Calu3 (cell line): ENCODE results near the gene TUBA4A. TPM values are rescaled to one million over a fixed set of nuclear protein-coding genes. Genes with fewer than 3 reads are reported as not detected.
"Not testable (repeated sequence)": the region's sequence is repeated elsewhere in the genome, so short reads cannot be mapped to it uniquely, and the experiment has no call there.

Source experiments
- BruUV-seq: library from RNA; stranded (reverse); fragments of 400-500 nt; replicated peaks from 2 replicates; lab custom pipeline; 2021; lab: Mats Ljungman, UMichigan
- CTCF ChIA-PET: fragments of 300-600 bp; sonication (Branson Sonifier 250); formaldehyde crosslinking; loops from one replicate; lab custom pipeline; 2022; ENCODE audit warnings: antibody characterized with exemption; lab: Charles Lee
- DNase-seq: peaks from one replicate; pipeline ENCODE4 v3.0.0; 2022
- H3K27ac Mint-ChIP-seq: one replicate; pipeline ENCODE4 v1.8.0; 2022; ENCODE audit warnings: mixed read lengths; ENCODE audit not compliant: unreplicated experiment
- H3K27me3 Mint-ChIP-seq: one replicate; pipeline ENCODE4 v1.8.0; 2022; ENCODE audit warnings: mixed read lengths; ENCODE audit not compliant: unreplicated experiment
- H3K36me3 Mint-ChIP-seq: one replicate; pipeline ENCODE4 v1.8.0; 2022; ENCODE audit warnings: mild to moderate bottlenecking, moderate library complexity, mixed read lengths; ENCODE audit not compliant: insufficient read depth, unreplicated experiment
- H3K4me1 Mint-ChIP-seq: one replicate; pipeline ENCODE4 v1.8.0; 2022; ENCODE audit warnings: mild to moderate bottlenecking, low read depth, mixed read lengths; ENCODE audit not compliant: unreplicated experiment
- H3K4me3 Mint-ChIP-seq: one replicate; pipeline ENCODE4 v1.8.0; 2022; ENCODE audit warnings: mild to moderate bottlenecking, low read depth, moderate library complexity, mixed read lengths; ENCODE audit not compliant: unreplicated experiment
- H3K9me3 Mint-ChIP-seq: one replicate; pipeline ENCODE4 v1.8.0; 2022; ENCODE audit warnings: low read depth, mixed read lengths; ENCODE audit not compliant: unreplicated experiment
- CTCF ChIP-seq: fragments of 200-600 bp; IDR thresholded peaks from one replicate; pipeline ENCODE4 v1.8.0; 2022; ENCODE audit warnings: antibody characterized with exemption; ENCODE audit not compliant: unreplicated experiment
- intact Hi-C: fragments of 100-400 bp; cut with micrococcal nuclease; formaldehyde crosslinking; loops from one replicate; pipeline ENCODE4 v1.10.0; 2022; ENCODE audit not compliant: unreplicated experiment
- total RNA-seq: library from RNA; stranded (reverse); gene quantifications from 2 replicates; pipeline ENCODE4 v1.2.3, GENCODE V29; 2022

The TUBA4A gene
- total RNA-seq, 1 experiment from 2014 or later: 97.9 TPM

- BruUV-seq: no TSS peak
- TF ChIP-seq CTCF: no peak
- Mint-ChIP-seq H3K27me3 (peaks cover 36% of the 10 kb centered on the region), H3K4me1 (no peaks in the 10 kb centered on the region), H3K9me3 (no peaks in the 10 kb centered on the region), H3K27ac (no peak overlapping the region), H3K4me3 (no peak overlapping the region), H3K36me3 (peaks cover 7% of the 10 kb centered on the region)
- intact Hi-C loops: no loop called here
- DNase-seq: no peak
- CTCF ChIA-PET: no interaction called here
Measured at GRCh38 chr2:219261024-219261855, 7.5 kb upstream of the TUBA4A start.

- peaks cover 16% of the 10 kb centered on the region for H3K36me3 Mint-ChIP-seq
- H3K27me3 Mint-ChIP-seq: peaks cover 36% of the 10 kb centered on the region
- H3K9me3 Mint-ChIP-seq, BruUV-seq, H3K4me3 Mint-ChIP-seq, intact Hi-C loops, H3K4me1 Mint-ChIP-seq, H3K27ac Mint-ChIP-seq, DNase-seq: not testable (repeated sequence)
- CTCF ChIA-PET: interaction anchor here (0.9 kb wide), 1 partner anchor 20 kb away, joined by 4 read pairs; the partner anchor contains the start of gene DNAJB2
Measured at GRCh38 chr2:219258942-219259341, 5.2 kb upstream of the TUBA4A start.

GRCh38 chr2:219254590-219255201 is 978 bp upstream of the TUBA4A start:
- H3K27ac Mint-ChIP-seq: no peak overlapping the region
- CTCF ChIA-PET: interaction anchor here (0.8 to 3.2 kb wide), 5 partner anchors 23 to 78 kb away, joined by 3 to 10 read pairs (median 3); partner anchors contain the start of genes CNPPD1 and ZFAND2B
- no peaks in the 10 kb centered on the region for H3K9me3 Mint-ChIP-seq
- DNase-seq: no peak
- H3K4me3 Mint-ChIP-seq: peak overlapping the region; percentile 95
- BruUV-seq: no TSS peak
- intact Hi-C loops: loop anchor here (5.0 kb wide), 1 partner anchor 43 kb away; no protein-coding TSS in a partner anchor
- peaks cover 47% of the 10 kb centered on the region for H3K36me3 Mint-ChIP-seq
- peaks cover 38% of the 10 kb centered on the region for H3K4me1 Mint-ChIP-seq
- no peak for TF ChIP-seq CTCF
- peaks cover 8% of the 10 kb centered on the region for H3K27me3 Mint-ChIP-seq

GRCh38 chr2:219252900-219253752 is 592 bp downstream of the TUBA4A start, which contains the start of gene TUBA4B:
Gene TUBA4B (plus strand): TSS chr2:219253243. CDS start chr2:219253408, 165 bp downstream.
- intact Hi-C loops: loop anchor here (5.0 kb wide), 1 partner anchor 44 kb away; no protein-coding TSS in a partner anchor
- H3K9me3 Mint-ChIP-seq: no peaks in the 10 kb centered on the region
- H3K27me3 Mint-ChIP-seq: no peaks in the 10 kb centered on the region
- BruUV-seq: TSS peak; percentile 54
- H3K27ac Mint-ChIP-seq: peak within 1 kb of the TSS; percentile 70
- H3K4me3 Mint-ChIP-seq: peak within 1 kb of the TSS; percentile 95
- CTCF ChIA-PET: interaction anchor here (0.8 to 3.2 kb wide), 6 partner anchors 8 to 47 kb away, joined by 3 to 10 read pairs (median 4); partner anchors contain the start of genes DNAJB2, GLB1L, STK16 and ZFAND2B
- peak; percentile 36 for DNase-seq
- H3K4me1 Mint-ChIP-seq: peaks cover 54% of the 10 kb centered on the region
- TF ChIP-seq CTCF: no peak
- H3K36me3 Mint-ChIP-seq: peaks cover 55% of the 10 kb centered on the region
